NT2/D1 (cell line): ENCODE results near the gene REPIN1.

Source experiments
- DNase-seq: peaks from one replicate; pipeline ENCODE4 v3.0.0-alpha.2; 2011; ENCODE audit warnings: low read depth, low spot score
- H3K27me3 ChIP-seq: 2 replicates; pipeline ENCODE4 v1.6.0; 2011; ENCODE audit warnings: mild to moderate bottlenecking; ENCODE audit not compliant: insufficient read length, insufficient read depth
- H3K36me3 ChIP-seq: 2 replicates; pipeline ENCODE4 v1.6.1; 2011; ENCODE audit warnings: mild to moderate bottlenecking, low read length, mixed read lengths; ENCODE audit not compliant: insufficient read depth, insufficient read length
- H3K4me1 ChIP-seq: 2 replicates; pipeline ENCODE4 v1.5.1; 2011; ENCODE audit not compliant: insufficient read depth, insufficient read length
- H3K4me3 ChIP-seq: 2 replicates; pipeline ENCODE4 v1.5.1; 2011; ENCODE audit warnings: low read depth; ENCODE audit not compliant: insufficient read length
- H3K9ac ChIP-seq: 2 replicates; pipeline ENCODE4 v1.6.0; 2011; ENCODE audit warnings: low read depth; ENCODE audit not compliant: insufficient read length
- H3K9me3 ChIP-seq: 2 replicates; pipeline ENCODE4 v1.5.1; 2011; ENCODE audit warnings: mild to moderate bottlenecking, low read length; ENCODE audit not compliant: insufficient read depth
- SUZ12 ChIP-seq: IDR thresholded peaks from 2 replicates; pipeline ENCODE4 v1.6.1; 2011; ENCODE audit not compliant: insufficient read length, insufficient read depth; ENCODE audit errors: extremely low read depth
- YY1 ChIP-seq: IDR thresholded peaks from 2 replicates; pipeline ENCODE4 v1.6.1; 2011; ENCODE audit not compliant: insufficient read length, insufficient read depth
- ZNF274 ChIP-seq: IDR thresholded peaks from 2 replicates; pipeline ENCODE4 v1.6.1; 2011; ENCODE audit warnings: mild to moderate bottlenecking, low read depth, low read length

The REPIN1 gene

DNA sequence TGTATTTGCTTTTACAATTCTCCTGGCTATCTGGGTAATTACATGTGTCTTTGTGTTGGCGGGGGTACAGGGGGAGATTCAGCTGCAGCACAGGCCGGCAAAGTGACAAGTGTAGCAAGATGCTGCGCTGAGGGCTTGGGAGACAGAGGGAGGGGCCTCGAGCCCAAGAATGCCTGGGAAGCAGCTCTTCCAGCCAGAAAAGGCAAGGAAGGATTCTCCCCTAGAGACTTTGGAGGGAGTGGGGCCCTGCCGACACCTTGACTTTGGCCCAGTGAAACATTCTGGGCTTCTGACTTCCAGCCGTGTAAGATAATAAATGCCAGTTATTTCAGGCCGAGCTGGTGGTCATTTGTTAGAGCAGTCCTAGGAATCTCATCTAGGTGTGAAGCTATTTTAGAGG lies 7.2 kb upstream of the REPIN1 start:
- Histone ChIP-seq H3K36me3 (no peaks in the 10 kb centered on the region), H3K4me3 (no peak overlapping the region), H3K9ac (no peak overlapping the region), H3K27me3 (no peaks in the 10 kb centered on the region), H3K9me3 (no peaks in the 10 kb centered on the region), H3K4me1 (peaks cover 5% of the 10 kb centered on the region)
- no peak for DNase-seq
- TF ChIP-seq ZNF274 (no peak), SUZ12 (no peak), YY1 (no peak)

DNA sequence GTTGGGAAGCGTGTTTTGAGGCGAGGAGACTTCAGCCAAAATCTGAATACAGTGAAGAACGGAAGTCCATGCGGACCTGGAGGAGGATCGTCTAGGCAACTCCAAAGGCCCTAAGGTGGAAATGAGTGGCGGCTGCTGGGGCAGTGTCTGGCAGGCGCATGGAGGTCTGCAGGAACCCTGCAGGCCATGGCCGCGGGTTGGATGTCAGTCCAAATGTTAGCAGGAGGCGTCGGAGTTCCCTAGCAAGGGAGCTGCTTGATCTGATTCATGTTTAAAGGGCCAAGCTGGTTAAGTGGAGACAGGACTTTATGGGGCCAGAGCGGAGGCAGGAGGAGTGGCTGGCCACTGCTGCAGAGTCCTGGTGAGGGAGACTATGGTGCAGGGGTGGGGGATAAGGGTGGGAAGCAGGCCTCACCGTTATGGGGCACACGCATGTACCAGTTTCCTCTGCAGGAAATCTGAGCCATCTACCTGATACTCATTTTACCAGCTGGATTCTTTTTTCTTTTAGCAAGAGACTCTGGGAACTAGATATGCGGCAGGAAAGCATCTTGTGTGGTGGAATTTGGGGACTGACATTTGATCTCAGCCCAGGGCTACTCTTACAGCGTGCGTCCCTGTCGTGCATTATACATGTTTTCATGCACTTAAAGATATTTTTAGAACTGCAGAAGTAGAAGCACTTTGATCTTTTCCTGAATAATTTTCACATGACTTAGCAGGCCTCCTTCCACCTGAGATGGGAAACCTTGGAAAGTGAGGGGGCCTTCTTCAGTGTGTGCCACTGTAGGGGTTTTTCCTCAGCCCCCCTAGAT lies 6.6 kb upstream of the REPIN1 start:
- Histone ChIP-seq H3K9ac (no peak overlapping the region), H3K4me3 (no peak overlapping the region), H3K36me3 (no peaks in the 10 kb centered on the region), H3K9me3 (no peaks in the 10 kb centered on the region), H3K27me3 (no peaks in the 10 kb centered on the region), H3K4me1 (peaks cover 5% of the 10 kb centered on the region)
- DNase-seq: no peak
- no peak for TF ChIP-seq SUZ12
- TF ChIP-seq YY1: no peak
- TF ChIP-seq ZNF274: no peak

DNA sequence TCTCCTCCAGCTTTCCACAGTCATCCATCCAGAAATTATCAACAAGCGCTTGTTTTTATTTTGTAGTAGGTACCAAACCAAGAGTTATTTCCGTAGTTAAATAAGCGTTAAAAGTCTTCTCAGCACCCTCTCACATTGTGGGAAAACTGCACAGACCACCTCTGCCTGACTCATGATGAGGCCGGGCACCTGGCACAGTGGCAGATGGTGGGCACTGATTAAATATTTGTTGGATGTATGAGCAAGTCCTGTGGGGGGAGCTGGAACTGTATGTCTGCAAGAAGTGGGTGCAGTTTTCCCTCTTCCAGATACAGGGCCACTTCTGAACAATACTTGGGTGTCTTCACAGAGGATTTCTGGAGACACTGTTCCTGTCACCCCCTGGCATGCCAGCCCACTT lies 5.3 kb upstream of the REPIN1 start:
- no peak for DNase-seq
- TF ChIP-seq YY1 (no peak), SUZ12 (no peak), ZNF274 (no peak)
- no peaks in the 10 kb centered on the region for H3K36me3 ChIP-seq
- no peaks in the 10 kb centered on the region for H3K27me3 ChIP-seq
- no peak overlapping the region for H3K9ac ChIP-seq
- H3K9me3 ChIP-seq: no peaks in the 10 kb centered on the region
- H3K4me3 ChIP-seq: no peak overlapping the region
- H3K4me1 ChIP-seq: peaks cover 5% of the 10 kb centered on the region

DNA sequence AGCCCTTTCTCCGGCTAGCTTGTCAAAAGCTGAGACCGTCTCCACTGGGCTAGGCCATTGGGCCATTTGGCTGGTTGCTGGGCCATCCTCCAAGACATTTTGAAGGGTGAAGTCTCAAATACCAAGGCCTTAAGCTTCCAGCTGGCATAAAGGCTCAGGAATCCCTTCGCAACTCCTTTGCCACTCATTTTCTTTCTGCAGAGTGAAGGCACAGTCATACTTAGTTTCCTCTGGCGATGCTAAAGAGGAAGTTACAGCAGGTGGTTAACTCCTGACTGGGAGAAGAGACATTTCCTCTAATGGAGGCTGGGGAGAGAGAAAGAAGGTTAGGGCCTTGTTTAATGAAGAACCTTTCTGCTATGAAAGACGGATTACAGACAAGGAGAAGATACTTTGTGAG lies 4.8 kb upstream of the REPIN1 start:
- no peak overlapping the region for H3K9ac ChIP-seq
- H3K27me3 ChIP-seq: no peaks in the 10 kb centered on the region
- TF ChIP-seq YY1: no peak
- no peak for TF ChIP-seq ZNF274
- TF ChIP-seq SUZ12: no peak
- no peaks in the 10 kb centered on the region for H3K9me3 ChIP-seq
- peaks cover 5% of the 10 kb centered on the region for H3K4me1 ChIP-seq
- H3K4me3 ChIP-seq: no peak overlapping the region
- H3K36me3 ChIP-seq: no peaks in the 10 kb centered on the region
- DNase-seq: no peak

DNA sequence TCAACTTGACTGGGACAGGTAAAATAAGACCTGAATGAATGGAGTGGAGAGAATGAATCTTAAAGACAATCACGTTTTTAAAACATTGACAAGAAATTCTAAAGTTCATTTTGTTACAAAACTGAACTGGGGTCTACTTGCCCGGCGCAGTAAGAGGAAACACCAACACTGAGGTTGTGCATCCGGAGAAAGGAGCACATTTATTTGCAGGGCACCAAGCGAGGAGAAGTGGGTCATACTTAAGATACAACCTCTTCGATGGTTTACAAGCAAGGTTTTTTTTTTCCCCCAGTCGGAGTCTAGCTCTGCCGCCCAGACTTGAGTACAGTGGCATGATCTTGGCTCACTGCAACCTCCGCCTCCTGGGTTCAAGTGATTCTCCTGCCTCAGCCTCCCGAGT lies 3.4 kb upstream of the REPIN1 start:
- TF ChIP-seq ZNF274 (no peak), YY1 (no peak), SUZ12 (no peak)
- no peaks in the 10 kb centered on the region for H3K9me3 ChIP-seq
- no peak overlapping the region for H3K4me3 ChIP-seq
- H3K4me1 ChIP-seq: peaks cover 5% of the 10 kb centered on the region
- no peak overlapping the region for H3K9ac ChIP-seq
- no peaks in the 10 kb centered on the region for H3K27me3 ChIP-seq
- H3K36me3 ChIP-seq: peaks cover 8% of the 10 kb centered on the region
- no peak for DNase-seq

DNA sequence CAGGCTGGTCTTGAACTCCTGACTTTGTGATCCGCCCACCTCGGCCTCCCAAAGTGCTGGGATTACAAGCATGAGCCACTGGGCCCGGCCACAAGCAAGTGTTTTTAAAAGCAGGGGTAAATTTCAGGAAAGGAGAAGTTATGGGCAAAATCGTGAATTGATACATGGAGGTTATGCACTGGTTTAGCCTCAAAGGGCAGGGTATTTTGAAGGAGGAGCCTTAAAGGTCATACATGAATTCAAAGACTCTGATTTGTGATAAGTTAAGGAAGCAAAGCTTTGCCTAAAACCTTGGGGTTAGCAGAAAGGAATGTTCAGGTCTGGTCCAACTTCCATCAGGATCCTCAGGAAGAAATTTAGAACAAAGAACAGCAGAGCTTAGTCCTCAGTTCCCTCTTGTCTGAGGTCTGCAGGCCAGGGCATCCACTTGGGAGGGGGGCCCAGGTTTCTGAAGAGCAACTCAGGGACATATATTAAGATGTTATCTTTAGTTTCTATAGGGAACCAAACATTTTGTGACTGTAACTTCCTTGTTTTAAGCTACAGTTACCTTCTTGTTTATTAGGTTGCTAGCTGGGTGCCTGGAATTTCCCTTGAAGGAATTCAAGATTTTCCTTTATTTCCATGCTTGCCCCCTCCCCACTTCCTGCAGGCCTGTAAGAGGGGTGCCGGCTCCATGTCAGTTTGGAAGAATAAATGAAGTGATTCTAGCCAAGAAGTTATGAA lies 2.8 kb upstream of the REPIN1 start:
- DNase-seq: no peak
- H3K4me3 ChIP-seq: no peak overlapping the region
- peaks cover 15% of the 10 kb centered on the region for H3K36me3 ChIP-seq
- H3K4me1 ChIP-seq: peaks cover 5% of the 10 kb centered on the region
- H3K9ac ChIP-seq: no peak overlapping the region
- no peaks in the 10 kb centered on the region for H3K27me3 ChIP-seq
- TF ChIP-seq ZNF274 (no peak), SUZ12 (no peak), YY1 (no peak)
- H3K9me3 ChIP-seq: no peaks in the 10 kb centered on the region

DNA sequence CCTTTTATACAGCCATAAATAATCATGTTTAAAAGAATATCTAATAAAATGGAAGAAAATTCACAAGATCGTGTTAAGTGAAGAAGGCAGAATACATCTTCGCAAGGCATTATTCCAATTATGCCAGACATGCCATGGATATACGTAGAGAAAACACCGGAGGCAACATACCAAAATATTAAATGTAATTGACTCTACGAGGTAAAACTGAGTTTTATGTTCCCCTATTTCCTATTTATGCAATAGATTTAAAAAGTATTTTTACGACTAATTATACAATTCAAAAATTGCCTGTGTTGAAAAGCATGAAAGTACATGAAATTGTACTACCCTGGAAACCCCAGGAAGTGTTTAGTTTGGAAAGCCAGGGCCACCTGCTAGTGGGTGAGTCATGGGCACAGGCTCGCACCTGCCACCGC lies 936 bp upstream of the REPIN1 start:
- H3K4me3 ChIP-seq: peak overlapping the region; percentile 77
- H3K9me3 ChIP-seq: no peaks in the 10 kb centered on the region
- H3K36me3 ChIP-seq: peaks cover 33% of the 10 kb centered on the region
- H3K4me1 ChIP-seq: peaks cover 7% of the 10 kb centered on the region
- H3K9ac ChIP-seq: peak overlapping the region; percentile 98
- no peak for DNase-seq
- TF ChIP-seq SUZ12: no peak
- TF ChIP-seq ZNF274: no peak
- TF ChIP-seq YY1: no peak
- H3K27me3 ChIP-seq: no peaks in the 10 kb centered on the region
